OCI-LY3 (cell line): ENCODE results near the gene KLC3.

Source experiments
- EZH2phosphoT487 ChIP-seq: fragments of 200-600 bp; shearing (Covaris generic); IDR thresholded peaks from 2 replicates; pipeline ENCODE4 v1.6.1; 2018; ENCODE audit warnings: antibody characterized with exemption, mixed run types, low read depth
- TF ChIP-seq, protein P1 (sequence below): fragments of 200-600, 300-600 bp; sonication (generic); IDR thresholded peaks from 2 replicates; pipeline ENCODE4 v1.5.1; 2014; ENCODE audit warnings: antibody characterized with exemption, low read length, low read depth

DNA sequence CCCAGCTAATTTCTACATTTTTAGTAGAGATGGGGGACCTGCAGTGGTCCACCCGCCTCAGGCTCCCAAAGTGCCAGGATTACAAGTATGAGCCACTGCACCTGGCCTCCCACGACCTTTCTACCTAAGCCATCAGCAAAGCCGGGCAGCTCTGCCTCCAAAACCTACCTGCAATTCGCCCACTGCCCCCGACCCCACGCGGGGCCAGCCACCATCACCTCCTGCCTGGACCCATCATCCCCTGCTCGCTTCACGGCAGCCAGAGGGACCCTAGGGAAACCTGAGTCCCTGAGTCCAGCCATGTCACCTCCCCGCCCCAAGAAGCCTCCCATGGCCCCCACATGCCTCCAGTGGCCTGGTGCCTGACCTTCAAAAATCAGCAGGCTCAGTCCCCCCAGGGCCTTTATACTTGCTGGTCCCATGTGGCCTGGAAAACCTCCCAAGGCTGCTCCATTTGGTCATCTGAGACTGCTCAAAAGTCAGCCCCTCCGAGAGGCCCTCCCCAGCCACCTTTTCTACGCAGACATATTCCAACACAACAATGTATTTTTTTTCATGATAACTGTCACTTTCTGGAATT is 17.8 kb downstream of the KLC3 start:
- TF ChIP-seq, protein P1, sequence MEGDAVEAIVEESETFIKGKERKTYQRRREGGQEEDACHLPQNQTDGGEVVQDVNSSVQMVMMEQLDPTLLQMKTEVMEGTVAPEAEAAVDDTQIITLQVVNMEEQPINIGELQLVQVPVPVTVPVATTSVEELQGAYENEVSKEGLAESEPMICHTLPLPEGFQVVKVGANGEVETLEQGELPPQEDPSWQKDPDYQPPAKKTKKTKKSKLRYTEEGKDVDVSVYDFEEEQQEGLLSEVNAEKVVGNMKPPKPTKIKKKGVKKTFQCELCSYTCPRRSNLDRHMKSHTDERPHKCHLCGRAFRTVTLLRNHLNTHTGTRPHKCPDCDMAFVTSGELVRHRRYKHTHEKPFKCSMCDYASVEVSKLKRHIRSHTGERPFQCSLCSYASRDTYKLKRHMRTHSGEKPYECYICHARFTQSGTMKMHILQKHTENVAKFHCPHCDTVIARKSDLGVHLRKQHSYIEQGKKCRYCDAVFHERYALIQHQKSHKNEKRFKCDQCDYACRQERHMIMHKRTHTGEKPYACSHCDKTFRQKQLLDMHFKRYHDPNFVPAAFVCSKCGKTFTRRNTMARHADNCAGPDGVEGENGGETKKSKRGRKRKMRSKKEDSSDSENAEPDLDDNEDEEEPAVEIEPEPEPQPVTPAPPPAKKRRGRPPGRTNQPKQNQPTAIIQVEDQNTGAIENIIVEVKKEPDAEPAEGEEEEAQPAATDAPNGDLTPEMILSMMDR = no peak
- no peak for TF ChIP-seq EZH2phosphoT487
